ENCODE results near the gene TMEM154.

TMEM154 gene

GRCh38 chr4:152672206-152673092 lies 7.3 kb downstream of the TMEM154 start:
- Histone ChIP-seq H3K14ac (ENCODE audit: low read length in 2 of 2) (no peak overlapping the region), H3K36me3 (ENCODE audit: control insufficient read depth in 1 of 2, insufficient read depth in 2 of 2, low read depth in 1 of 2, low read length in 2 of 2) (peaks cover 0 to 5% of the 10 kb centered on the region in 2 experiments), H3K4me3 (ENCODE audit: insufficient read depth in 1 of 2, low read depth in 1 of 2, low read length in 2 of 2) (no peak overlapping the region), H2BK12ac (ENCODE audit: low read length in 2 of 2) (no peak overlapping the region), H2BK5ac (ENCODE audit: low read depth, low read length, poor library complexity, severe bottlenecking) (no peak overlapping the region), H3K9ac (ENCODE audit: low read length) (no peak overlapping the region), H4K8ac (ENCODE audit: low read length) (no peak overlapping the region), H2BK120ac (ENCODE audit: low read depth, low read length) (no peak overlapping the region), H3K9me3 (ENCODE audit: control insufficient read depth, low read length) (no peaks in the 10 kb centered on the region), H3K4ac (ENCODE audit: low read depth in 1 of 2, low read length in 2 of 2) (no peak overlapping the region), H4K91ac (ENCODE audit: low read length) (no peak overlapping the region), H2BK15ac (ENCODE audit: low read depth, poor library complexity, severe bottlenecking) (no peak overlapping the region), H3K4me2 (ENCODE audit: low read length, poor library complexity, severe bottlenecking) (no peak overlapping the region), H2AFZ (ENCODE audit: low read depth, low read length) (no peak overlapping the region), H3K27me3 (ENCODE audit: control insufficient read depth in 1 of 2, insufficient read depth in 1 of 2, low read length in 2 of 2) (peaks cover 0 to 5% of the 10 kb centered on the region in 2 experiments), H3K18ac (ENCODE audit: low read depth in 1 of 2, low read length in 2 of 2) (no peak overlapping the region), H3K79me1 (replicated peaks; ENCODE audit: low read length, poor library complexity, severe bottlenecking) (peaks cover 21% of the 10 kb centered on the region), H3K27ac (ENCODE audit: low read length, poor library complexity, severe bottlenecking) (no peak overlapping the region), H3K23ac (ENCODE audit: low read length in 2 of 2) (no peak overlapping the region), H2AK5ac (ENCODE audit: low read length, severe bottlenecking) (no peak overlapping the region), H3K4me1 (ENCODE audit: control insufficient read depth, insufficient read depth, low read depth, low read length) (no peaks in the 10 kb centered on the region)
- 98% methylated on average over 3 of the region's 4 CpGs for WGBS
- no peak for DNase-seq

- Histone ChIP-seq H3K4me3 (ENCODE audit: insufficient read depth in 1 of 2, low read depth in 1 of 2, low read length in 2 of 2) (no peak overlapping the region), H2BK5ac (ENCODE audit: low read depth, low read length, poor library complexity, severe bottlenecking) (no peak overlapping the region), H3K4me2 (ENCODE audit: low read length, poor library complexity, severe bottlenecking) (no peak overlapping the region), H4K91ac (ENCODE audit: low read length) (no peak overlapping the region), H4K8ac (ENCODE audit: low read length) (no peak overlapping the region), H3K4ac (ENCODE audit: low read depth in 1 of 2, low read length in 2 of 2) (no peak overlapping the region), H2BK12ac (ENCODE audit: low read length in 2 of 2) (no peak overlapping the region), H3K9me3 (ENCODE audit: control insufficient read depth, low read length) (no peaks in the 10 kb centered on the region), H2BK15ac (ENCODE audit: low read depth, poor library complexity, severe bottlenecking) (no peak overlapping the region), H2AFZ (ENCODE audit: low read depth, low read length) (no peak overlapping the region), H3K4me1 (ENCODE audit: control insufficient read depth, insufficient read depth, low read depth, low read length) (no peaks in the 10 kb centered on the region), H3K27ac (ENCODE audit: low read length, poor library complexity, severe bottlenecking) (no peak overlapping the region), H3K18ac (ENCODE audit: low read depth in 1 of 2, low read length in 2 of 2) (no peak overlapping the region), H3K27me3 (ENCODE audit: control insufficient read depth in 1 of 2, insufficient read depth in 1 of 2, low read length in 2 of 2) (no peaks in the 10 kb centered on the region), H3K14ac (ENCODE audit: low read length in 2 of 2) (no peak overlapping the region), H2BK120ac (ENCODE audit: low read depth, low read length) (no peak overlapping the region), H3K79me1 (replicated peaks; ENCODE audit: low read length, poor library complexity, severe bottlenecking) (peaks cover 26% of the 10 kb centered on the region), H3K9ac (ENCODE audit: low read length) (no peak overlapping the region), H3K23ac (ENCODE audit: low read length in 2 of 2) (no peak overlapping the region), H2AK5ac (ENCODE audit: low read length, severe bottlenecking) (no peak overlapping the region), H3K36me3 (ENCODE audit: control insufficient read depth in 1 of 2, insufficient read depth in 2 of 2, low read depth in 1 of 2, low read length in 2 of 2) (peaks cover 0 to 7% of the 10 kb centered on the region in 2 experiments)
- no peak for DNase-seq
- 85% methylated on average over 11 of the region's 11 CpGs for WGBS
Measured at GRCh38 chr4:152668338-152668964, 11.3 kb downstream of the TMEM154 start.

- H3K36me3 ChIP-seq (ENCODE audit: control insufficient read depth in 1 of 2, insufficient read depth in 2 of 2, low read depth in 1 of 2, low read length in 2 of 2): peaks cover 0 to 7% of the 10 kb centered on the region in 2 experiments
- H3K14ac ChIP-seq (ENCODE audit: low read length in 2 of 2): no peak overlapping the region
- no peak overlapping the region for H3K9ac ChIP-seq (ENCODE audit: low read length)
- H3K4me1 ChIP-seq (ENCODE audit: control insufficient read depth, insufficient read depth, low read depth, low read length): peaks cover 1% of the 10 kb centered on the region
- H4K91ac ChIP-seq (ENCODE audit: low read length): no peak overlapping the region
- H2BK120ac ChIP-seq (ENCODE audit: low read depth, low read length): no peak overlapping the region
- no peak overlapping the region for H2AK5ac ChIP-seq (ENCODE audit: low read length, severe bottlenecking)
- DNase-seq: no peak
- H2AFZ ChIP-seq (ENCODE audit: low read depth, low read length): no peak overlapping the region
- H3K79me1 ChIP-seq (replicated peaks; ENCODE audit: low read length, poor library complexity, severe bottlenecking): peaks cover 29% of the 10 kb centered on the region
- H3K4me2 ChIP-seq (ENCODE audit: low read length, poor library complexity, severe bottlenecking): no peak overlapping the region
- no peak overlapping the region for H2BK5ac ChIP-seq (ENCODE audit: low read depth, low read length, poor library complexity, severe bottlenecking)
- no peak overlapping the region for H3K18ac ChIP-seq (ENCODE audit: low read depth in 1 of 2, low read length in 2 of 2)
- no peak overlapping the region for H3K4me3 ChIP-seq (ENCODE audit: insufficient read depth in 1 of 2, low read depth in 1 of 2, low read length in 2 of 2)
- H2BK15ac ChIP-seq (ENCODE audit: low read depth, poor library complexity, severe bottlenecking): no peak overlapping the region
- no peak overlapping the region for H3K4ac ChIP-seq (ENCODE audit: low read depth in 1 of 2, low read length in 2 of 2)
- H3K27me3 ChIP-seq (ENCODE audit: control insufficient read depth in 1 of 2, insufficient read depth in 1 of 2, low read length in 2 of 2): no peaks in the 10 kb centered on the region
- no peak overlapping the region for H3K23ac ChIP-seq (ENCODE audit: low read length in 2 of 2)
- WGBS: 100% methylated on average over 2 of the region's 3 CpGs
- no peaks in the 10 kb centered on the region for H3K9me3 ChIP-seq (ENCODE audit: control insufficient read depth, low read length)
- no peak overlapping the region for H3K27ac ChIP-seq (ENCODE audit: low read length, poor library complexity, severe bottlenecking)
- no peak overlapping the region for H2BK12ac ChIP-seq (ENCODE audit: low read length in 2 of 2)
- no peak overlapping the region for H4K8ac ChIP-seq (ENCODE audit: low read length)
Measured at GRCh38 chr4:152667781-152668180, 12.0 kb downstream of the TMEM154 start.

GRCh38 chr4:152666946-152667345 lies 12.9 kb downstream of the TMEM154 start:
- Histone ChIP-seq H3K9ac (ENCODE audit: low read length) (no peak overlapping the region), H3K4me1 (ENCODE audit: control insufficient read depth, insufficient read depth, low read depth, low read length) (peaks cover 1% of the 10 kb centered on the region), H2AK5ac (ENCODE audit: low read length, severe bottlenecking) (no peak overlapping the region), H4K91ac (ENCODE audit: low read length) (no peak overlapping the region), H2BK5ac (ENCODE audit: low read depth, low read length, poor library complexity, severe bottlenecking) (no peak overlapping the region), H3K36me3 (ENCODE audit: control insufficient read depth in 1 of 2, insufficient read depth in 2 of 2, low read depth in 1 of 2, low read length in 2 of 2) (peaks cover 0 to 7% of the 10 kb centered on the region in 2 experiments), H3K27me3 (ENCODE audit: control insufficient read depth in 1 of 2, insufficient read depth in 1 of 2, low read length in 2 of 2) (peaks cover 0 to 5% of the 10 kb centered on the region in 2 experiments), H2BK15ac (ENCODE audit: low read depth, poor library complexity, severe bottlenecking) (no peak overlapping the region), H2AFZ (ENCODE audit: low read depth, low read length) (no peak overlapping the region), H2BK12ac (ENCODE audit: low read length in 2 of 2) (no peak overlapping the region), H3K9me3 (ENCODE audit: control insufficient read depth, low read length) (no peaks in the 10 kb centered on the region), H3K27ac (ENCODE audit: low read length, poor library complexity, severe bottlenecking) (no peak overlapping the region), H3K23ac (ENCODE audit: low read length in 2 of 2) (no peak overlapping the region), H3K79me1 (replicated peaks; ENCODE audit: low read length, poor library complexity, severe bottlenecking) (peaks cover 32% of the 10 kb centered on the region), H4K8ac (ENCODE audit: low read length) (no peak overlapping the region), H3K18ac (ENCODE audit: low read depth in 1 of 2, low read length in 2 of 2) (no peak overlapping the region), H3K14ac (ENCODE audit: low read length in 2 of 2) (no peak overlapping the region), H3K4me3 (ENCODE audit: insufficient read depth in 1 of 2, low read depth in 1 of 2, low read length in 2 of 2) (no peak overlapping the region), H3K4me2 (ENCODE audit: low read length, poor library complexity, severe bottlenecking) (no peak overlapping the region), H2BK120ac (ENCODE audit: low read depth, low read length) (no peak overlapping the region), H3K4ac (ENCODE audit: low read depth in 1 of 2, low read length in 2 of 2) (no peak overlapping the region)
- WGBS: 96% methylated on average over 3 of the region's 6 CpGs
- DNase-seq: no peak
